K562 (cell line): Measurements from ENCODE around the gene TNPO3. TPM values are rescaled to one million over a fixed set of nuclear protein-coding genes. Genes with fewer than 3 reads are reported as not detected.

Experiments used
- CBX3 ChIP-seq, 2 experiments: IDR thresholded peaks; 1 replicate in 1 of 2; 2 replicates in 1 of 2; pipeline ENCODE4 v1.6.1; 2012; ENCODE audit warnings: inconsistent platforms in 2 of 2, low read length in 2 of 2, borderline replicate concordance in 1 of 2, control low read depth in 1 of 2
- CHD4 ChIP-seq: fragments of 200-600 bp; sonication (generic); IDR thresholded peaks from 3 replicates; pipeline ENCODE4 v1.6.1; 2012; ENCODE audit warnings: low read depth, mild to moderate bottlenecking, mixed read lengths, low read length, inconsistent platforms; ENCODE audit not compliant: insufficient read depth, insufficient replicate concordance, poor library complexity, severe bottlenecking
- COPS2 ChIP-seq: fragments of 450-650 bp; conservative IDR thresholded peaks from 2 replicates; pipeline ENCODE4 v1.6.1; 2016; ENCODE audit warnings: mild to moderate bottlenecking, moderate library complexity
- CREB3L1 ChIP-seq: fragments of 450-650 bp; IDR thresholded peaks from 2 replicates; pipeline ENCODE4 v1.6.1; 2014; ENCODE audit warnings: low read depth, mild to moderate bottlenecking, moderate library complexity, borderline replicate concordance
- CTCFL ChIP-seq: IDR thresholded peaks from 2 replicates; pipeline ENCODE4 v1.6.1; 2011; ENCODE audit warnings: borderline replicate concordance, low read depth, mild to moderate bottlenecking, moderate library complexity, low read length; ENCODE audit not compliant: insufficient read depth, poor library complexity, severe bottlenecking
- DPF2 ChIP-seq: fragments of 450-650 bp; IDR thresholded peaks from 2 replicates; pipeline ENCODE4 v1.6.1; 2016
- FOXK2 ChIP-seq, 2 experiments: fragments of 450-650 bp; IDR thresholded peaks in 1 of 2; conservative IDR thresholded peaks in 1 of 2; 2 replicates each; pipeline ENCODE4 v1.6.1; 2016; ENCODE audit warnings: low read depth in 2 of 2, mild to moderate bottlenecking in 1 of 2
- HDAC2 ChIP-seq: fragments of 450-650 bp; IDR thresholded peaks from 2 replicates; pipeline ENCODE4 v1.6.1; 2016; ENCODE audit warnings: mild to moderate bottlenecking
- MAZ ChIP-seq, 2 experiments: fragments of 450-650 bp in 1 of 2; sonication (generic) in 1 of 2; formaldehyde crosslinking; IDR thresholded peaks in 1 of 2; conservative IDR thresholded peaks in 1 of 2; 2 replicates each; pipeline versions ENCODE4 v1.4.0 to v1.5.0; 2020; ENCODE audit warnings: mild to moderate bottlenecking in 1 of 2, missing genetic modification reagents in 1 of 2
- NFIC ChIP-seq: fragments of 450-650 bp; IDR thresholded peaks from 2 replicates; pipeline ENCODE4 v1.6.1; 2017; ENCODE audit warnings: mild to moderate bottlenecking, inconsistent platforms
- POU5F1 ChIP-seq: fragments of 150-350 bp; IDR thresholded peaks from 2 replicates; pipeline ENCODE4 v1.6.1; 2014; ENCODE audit warnings: borderline replicate concordance, low read length, low read depth, mild to moderate bottlenecking; ENCODE audit not compliant: partially characterized antibody
- PREB ChIP-seq: sonication (generic); formaldehyde crosslinking; IDR thresholded peaks from 2 replicates; pipeline ENCODE4 v1.8.1; 2023; ENCODE audit warnings: mild to moderate bottlenecking, missing genetic modification reagents
- RAD51 ChIP-seq: fragments of 450-650 bp; IDR thresholded peaks from 2 replicates; pipeline ENCODE4 v1.7.1; 2016; ENCODE audit warnings: low read depth, mild to moderate bottlenecking, borderline replicate concordance
- RBM15 ChIP-seq: fragments of 200-400 bp; formaldehyde crosslinking; IDR thresholded peaks from 2 replicates; pipeline ENCODE4 v1.6.1; 2018; ENCODE audit warnings: mild to moderate bottlenecking, low read length, moderate library complexity; ENCODE audit not compliant: insufficient read depth
- RBM39 ChIP-seq: fragments of 200-400 bp; formaldehyde crosslinking; optimal IDR thresholded peaks from 2 replicates; pipeline ENCODE3; 2018; ENCODE audit warnings: low read depth, low read length
- TBP ChIP-seq: optimal IDR thresholded peaks from 2 replicates; pipeline ENCODE3; 2011; ENCODE audit warnings: low read depth, low read length, improper control_type of control experiment
- ZNF121 ChIP-seq: sonication (generic); formaldehyde crosslinking; conservative IDR thresholded peaks from 2 replicates; pipeline ENCODE4 v1.8.0; 2022; ENCODE audit warnings: missing genetic modification reagents
- ZNF23 ChIP-seq: fragments of 250-450 bp; sonication (Bioruptor Pico); IDR thresholded peaks from 2 replicates; pipeline ENCODE4 v1.4.0; 2020; ENCODE audit warnings: mild to moderate bottlenecking
- ZNF253 ChIP-seq: fragments of 250-450 bp; sonication (Bioruptor Pico); conservative IDR thresholded peaks from 2 replicates; pipeline ENCODE4 v1.6.1; 2021; ENCODE audit warnings: mild to moderate bottlenecking
- ZNF444 ChIP-seq: fragments of 250-450 bp; sonication (Bioruptor Pico); IDR thresholded peaks from 2 replicates; pipeline ENCODE4 v1.4.0; 2020; ENCODE audit warnings: mild to moderate bottlenecking, moderate library complexity
- ZNF512 ChIP-seq: IDR thresholded peaks from 2 replicates; pipeline ENCODE4 v1.6.1; 2016; ENCODE audit warnings: missing genetic modification characterization, missing compliant biosample characterization
- ZNF696 ChIP-seq: fragments of 250-450 bp; sonication (Bioruptor Pico); conservative IDR thresholded peaks from 2 replicates; pipeline ENCODE4 v1.4.0; 2020; ENCODE audit warnings: mild to moderate bottlenecking, moderate library complexity
- ZNF75A ChIP-seq: fragments of 450-650 bp; formaldehyde crosslinking; IDR thresholded peaks from 2 replicates; pipeline ENCODE4 v1.4.0; 2020; ENCODE audit warnings: mild to moderate bottlenecking
- polyA plus RNA-seq, 8 experiments: library from polyadenylated mRNA; depleted of rRNA in 4 of 8; stranded (reverse) in 5 of 8; unstranded in 3 of 8; fragments of >200 nt; fragmentation: Nextera tagmentation in 2 of 8; fragmentation: Illumina TruSeq in 1 of 8; extraction: Ambion mirVana in 2 of 8; extraction: Trizol in 1 of 8; gene quantifications; 2 replicates each; pipeline versions ENCODE4 v1.2.1 to v1.2.3, GENCODE V29; 2011 to 2014; ENCODE audit warnings: inconsistent platforms in 1 of 8, missing spikeins in 1 of 8
- total RNA-seq, 7 experiments: library from RNA; depleted of rRNA in 6 of 7; stranded (reverse); fragments of >200 nt in 6 of 7; fragmentation: Illumina TruSeq in 2 of 7; extraction: Trizol in 2 of 7; gene quantifications; 2 replicates each; pipeline versions ENCODE4 v1.2.1 to v1.2.3, GENCODE V29; 2011 to 2021; ENCODE audit warnings: low replicate concordance in 1 of 7

TNPO3 gene
- total and polyA plus RNA-seq, 9 of the 15 experiments (the other 6 are each of a cell fraction or from before 2014, with no cell fraction given), result 35.8 to 125 (median 110) TPM

GRCh38 chr7:129067943-129068548 lies 13.1 kb upstream of the TNPO3 start (continued):
- no peak for TF ChIP-seq ZNF512 (tag)
- TF ChIP-seq COPS2, result no peak
- TF ChIP-seq ZNF23, result no peak
- no peak for TF ChIP-seq POU5F1
- peak; percentile 87 for TF ChIP-seq HDAC2
- peak in 1 of 2 experiments; percentile 52; a peak in 1 of 3 replicates for TF ChIP-seq CBX3 (IDR thresholded peaks at IDR 0.05; ENCODE audit: borderline replicate concordance in 1 of 2, low read length in 2 of 2)
- no peak for TF ChIP-seq RBM15
- TF ChIP-seq CTCFL, result no peak
- TF ChIP-seq TBP, result no peak
- peak; percentile 100 for TF ChIP-seq ZNF121 (CRISPR knock-in tag)
- no peak for TF ChIP-seq ZNF444 (CRISPR knock-in tag)
- no peak for TF ChIP-seq CHD4
- no peak for TF ChIP-seq ZNF253
- no peak for TF ChIP-seq ZNF75A
- TF ChIP-seq DPF2, result no peak
- no peak for TF ChIP-seq FOXK2 (conservative IDR thresholded peaks at IDR 0.05 in 1 of 2, IDR thresholded peaks at IDR 0.05 in 1 of 2; ENCODE audit: low read depth in 2 of 2)
- peak in 1 of 2 experiments; percentile 33; a peak in 1 of 4 replicates for TF ChIP-seq MAZ (CRISPR knock-in tag; conservative IDR thresholded peaks at IDR 0.05 in 1 of 2, IDR thresholded peaks at IDR 0.05 in 1 of 2)
- no peak for TF ChIP-seq ZNF696 (CRISPR knock-in tag)
- no peak for TF ChIP-seq PREB (CRISPR knock-in tag)
- no peak for TF ChIP-seq CREB3L1
- TF ChIP-seq RBM39, result no peak
- TF ChIP-seq NFIC, result peak; percentile 25; the same call in 1 of the 2 replicates
- TF ChIP-seq RAD51, result no peak
